Measurements from ENCODE around the gene HSPA14.
A peak's percentile ranks its signal among the peaks of the same experiment; 100 is the strongest.

Gene HSPA14

GRCh38 chr10:14838582-14839304 lies 637 bp downstream of the HSPA14 start:
- TF ChIP-seq, protein P1, sequence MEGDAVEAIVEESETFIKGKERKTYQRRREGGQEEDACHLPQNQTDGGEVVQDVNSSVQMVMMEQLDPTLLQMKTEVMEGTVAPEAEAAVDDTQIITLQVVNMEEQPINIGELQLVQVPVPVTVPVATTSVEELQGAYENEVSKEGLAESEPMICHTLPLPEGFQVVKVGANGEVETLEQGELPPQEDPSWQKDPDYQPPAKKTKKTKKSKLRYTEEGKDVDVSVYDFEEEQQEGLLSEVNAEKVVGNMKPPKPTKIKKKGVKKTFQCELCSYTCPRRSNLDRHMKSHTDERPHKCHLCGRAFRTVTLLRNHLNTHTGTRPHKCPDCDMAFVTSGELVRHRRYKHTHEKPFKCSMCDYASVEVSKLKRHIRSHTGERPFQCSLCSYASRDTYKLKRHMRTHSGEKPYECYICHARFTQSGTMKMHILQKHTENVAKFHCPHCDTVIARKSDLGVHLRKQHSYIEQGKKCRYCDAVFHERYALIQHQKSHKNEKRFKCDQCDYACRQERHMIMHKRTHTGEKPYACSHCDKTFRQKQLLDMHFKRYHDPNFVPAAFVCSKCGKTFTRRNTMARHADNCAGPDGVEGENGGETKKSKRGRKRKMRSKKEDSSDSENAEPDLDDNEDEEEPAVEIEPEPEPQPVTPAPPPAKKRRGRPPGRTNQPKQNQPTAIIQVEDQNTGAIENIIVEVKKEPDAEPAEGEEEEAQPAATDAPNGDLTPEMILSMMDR (IDR thresholded peaks at IDR 0.05; ENCODE audit: extremely low read depth, missing control alignments), result no peak
- peak; percentile 50 for DNase-seq (ENCODE audit: low spot score)

DNA sequence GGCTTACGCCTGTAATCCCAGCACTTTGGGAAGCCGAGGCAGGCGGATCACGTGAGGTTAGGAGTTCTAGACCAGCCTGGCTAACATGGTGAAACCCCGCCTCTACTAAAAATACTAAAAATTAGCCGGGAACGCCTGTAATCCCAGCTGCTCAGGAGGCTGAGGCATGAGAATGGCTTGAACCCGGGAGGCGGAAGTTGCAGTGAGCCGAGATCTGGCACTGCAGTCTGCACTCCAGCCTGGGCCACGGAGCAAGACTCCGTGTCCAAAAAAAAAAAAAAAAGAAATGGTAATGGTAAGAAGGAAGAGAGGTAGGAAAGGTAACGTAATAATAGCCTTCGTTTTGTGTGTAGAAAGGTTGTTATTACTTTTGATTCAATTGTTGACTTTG lies 1.2 kb downstream of the HSPA14 start:
- no peak for DNase-seq (ENCODE audit: low spot score)

DNA sequence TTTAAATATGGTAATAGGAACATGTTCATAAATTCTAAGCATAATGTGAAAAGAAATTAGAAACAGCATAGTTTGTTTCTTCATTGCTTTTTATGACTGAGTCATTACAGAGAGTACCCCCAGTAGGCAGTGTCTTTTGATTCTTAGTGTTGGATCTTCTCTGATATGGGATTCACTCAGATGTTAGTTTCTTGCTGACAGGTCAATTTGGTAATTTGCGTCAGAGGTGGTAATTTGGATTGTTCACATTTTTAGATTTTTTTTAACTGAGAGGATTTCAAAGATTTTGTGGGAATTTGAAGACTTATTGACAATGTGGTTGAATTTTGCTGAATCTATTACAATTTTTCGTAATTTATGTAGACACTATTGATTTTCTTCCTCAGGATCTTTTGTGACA lies 2.1 kb downstream of the HSPA14 start:
- no peak for DNase-seq (ENCODE audit: low spot score)
- TF ChIP-seq, protein P1 (IDR thresholded peaks at IDR 0.05; ENCODE audit: extremely low read depth, missing control alignments), result no peak

More for the DNA sequence above, 1.2 kb downstream of the HSPA14 start:
- TF ChIP-seq, protein P1 (IDR thresholded peaks at IDR 0.05; ENCODE audit: extremely low read depth, missing control alignments), result no peak

GRCh38 chr10:14843327-14843988 lies 5.4 kb downstream of the HSPA14 start:
- TF ChIP-seq, protein P1 (IDR thresholded peaks at IDR 0.05; ENCODE audit: extremely low read depth, missing control alignments), result no peak
- no peak for DNase-seq (ENCODE audit: low spot score)

- TF ChIP-seq, protein P1 (IDR thresholded peaks at IDR 0.05; ENCODE audit: extremely low read depth, missing control alignments), result no peak
- DNase-seq (ENCODE audit: low spot score), result no peak
These were observed 6.8 kb downstream of the HSPA14 start for GRCh38 chr10:14844948-14845347.

GRCh38 chr10:14852236-14852635 lies 14.1 kb downstream of the HSPA14 start:
- no peak for DNase-seq (ENCODE audit: low spot score)
- TF ChIP-seq, protein P1 (IDR thresholded peaks at IDR 0.05; ENCODE audit: extremely low read depth, missing control alignments), result no peak

- no peak for DNase-seq (ENCODE audit: low spot score)
- TF ChIP-seq, protein P1 (IDR thresholded peaks at IDR 0.05; ENCODE audit: extremely low read depth, missing control alignments), result no peak
These were observed 17.3 kb downstream of the HSPA14 start for GRCh38 chr10:14855453-14855852.
